ENCODE data around the gene PRR30.

Gene PRR30

DNA sequence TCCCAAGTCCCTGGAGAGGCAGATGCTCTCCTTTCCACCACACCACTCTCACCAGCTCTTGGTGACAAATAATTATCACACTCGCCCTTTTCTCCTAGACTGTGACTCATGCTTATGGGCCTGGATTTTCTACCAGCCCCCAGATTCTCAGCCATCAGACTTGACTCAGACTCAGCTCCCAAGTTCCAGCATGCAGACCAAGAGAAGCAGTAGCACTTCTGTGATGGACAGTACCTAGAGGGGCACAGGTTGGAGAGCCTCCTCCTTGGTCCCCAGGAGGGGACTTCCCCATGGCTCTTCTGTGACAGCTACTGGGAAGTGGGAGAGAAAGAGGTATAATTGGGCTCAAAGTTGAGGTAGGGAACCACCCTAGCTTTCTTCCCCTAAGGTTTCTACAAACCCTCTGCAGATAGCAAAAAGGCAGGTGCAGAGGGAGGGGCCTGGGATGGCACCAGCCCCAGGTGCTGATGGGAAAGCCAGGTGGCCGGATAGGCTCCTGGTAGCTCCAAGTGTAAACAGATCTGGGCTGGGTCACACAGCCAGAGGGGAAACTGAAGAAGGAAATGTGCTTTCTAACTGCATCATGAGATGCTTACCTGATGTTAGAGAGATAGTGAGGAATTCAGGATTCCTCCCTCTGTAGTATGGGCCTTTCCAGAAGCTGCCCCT lies 13.7 kb upstream of the PRR30 start:
- DNase-seq: peak; percentile 76

DNA sequence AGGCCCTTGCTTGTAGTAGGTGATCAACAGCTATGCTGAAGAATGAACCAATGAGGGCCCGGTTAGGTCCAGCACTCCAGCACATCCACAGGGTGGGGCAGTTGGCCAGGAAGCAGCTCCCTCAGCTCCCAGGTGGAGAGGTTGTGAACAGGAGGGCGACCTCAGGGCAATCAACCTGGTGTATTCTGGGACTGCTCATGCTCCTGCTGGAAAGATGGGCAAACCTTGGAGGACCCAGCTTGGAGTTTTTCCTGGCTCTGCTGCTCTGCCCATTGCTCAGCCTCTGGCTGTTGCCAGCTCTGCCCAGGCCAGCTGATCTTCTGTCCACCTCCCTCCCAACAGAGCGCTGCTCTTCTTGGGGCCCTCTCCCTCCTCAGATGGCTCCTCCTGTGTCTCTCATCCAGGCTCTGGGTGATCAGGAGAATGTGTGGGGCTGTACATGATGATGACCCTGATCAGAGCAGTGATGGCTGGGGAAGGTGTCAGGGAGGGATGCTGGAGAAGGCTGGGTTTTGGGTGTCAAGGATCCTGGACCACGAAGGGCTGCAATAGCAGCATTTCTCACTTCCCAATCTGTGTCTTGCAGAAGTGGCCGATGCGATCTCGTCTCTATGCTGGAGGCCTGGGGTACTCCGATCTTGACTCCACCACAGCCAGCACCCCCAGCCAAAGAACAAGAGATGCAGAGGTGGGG lies 13.0 kb upstream of the PRR30 start:
- DNase-seq: no peak

DNA sequence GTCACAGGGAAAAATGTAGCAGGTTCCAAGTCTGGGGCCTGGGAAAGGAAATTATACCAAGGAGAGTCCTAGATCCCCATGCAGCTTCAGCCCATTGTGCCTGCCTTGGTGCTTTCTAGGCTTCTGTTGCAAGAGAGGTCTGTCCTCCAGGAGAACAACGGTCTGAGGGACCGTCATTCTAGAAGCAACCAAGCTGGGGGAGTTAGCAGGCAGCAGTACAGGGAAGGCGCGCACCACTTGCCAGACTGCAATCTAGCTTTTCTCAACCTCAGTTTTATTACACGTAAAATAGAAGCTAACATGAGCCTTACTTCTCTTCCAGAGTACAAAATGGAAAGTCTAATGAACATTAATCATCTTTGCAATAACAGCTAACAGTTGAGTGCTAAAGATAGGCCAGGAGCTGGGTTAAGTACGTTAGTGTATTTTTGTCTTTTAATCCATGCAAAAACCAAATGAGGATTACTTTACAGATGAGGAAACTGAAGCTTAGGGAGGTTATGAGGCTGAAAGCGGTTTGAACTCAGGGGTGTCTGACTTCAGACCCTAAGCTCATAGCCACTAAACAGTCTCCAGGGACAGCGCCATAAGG lies 11.5 kb upstream of the PRR30 start:
- no peak for DNase-seq

DNA sequence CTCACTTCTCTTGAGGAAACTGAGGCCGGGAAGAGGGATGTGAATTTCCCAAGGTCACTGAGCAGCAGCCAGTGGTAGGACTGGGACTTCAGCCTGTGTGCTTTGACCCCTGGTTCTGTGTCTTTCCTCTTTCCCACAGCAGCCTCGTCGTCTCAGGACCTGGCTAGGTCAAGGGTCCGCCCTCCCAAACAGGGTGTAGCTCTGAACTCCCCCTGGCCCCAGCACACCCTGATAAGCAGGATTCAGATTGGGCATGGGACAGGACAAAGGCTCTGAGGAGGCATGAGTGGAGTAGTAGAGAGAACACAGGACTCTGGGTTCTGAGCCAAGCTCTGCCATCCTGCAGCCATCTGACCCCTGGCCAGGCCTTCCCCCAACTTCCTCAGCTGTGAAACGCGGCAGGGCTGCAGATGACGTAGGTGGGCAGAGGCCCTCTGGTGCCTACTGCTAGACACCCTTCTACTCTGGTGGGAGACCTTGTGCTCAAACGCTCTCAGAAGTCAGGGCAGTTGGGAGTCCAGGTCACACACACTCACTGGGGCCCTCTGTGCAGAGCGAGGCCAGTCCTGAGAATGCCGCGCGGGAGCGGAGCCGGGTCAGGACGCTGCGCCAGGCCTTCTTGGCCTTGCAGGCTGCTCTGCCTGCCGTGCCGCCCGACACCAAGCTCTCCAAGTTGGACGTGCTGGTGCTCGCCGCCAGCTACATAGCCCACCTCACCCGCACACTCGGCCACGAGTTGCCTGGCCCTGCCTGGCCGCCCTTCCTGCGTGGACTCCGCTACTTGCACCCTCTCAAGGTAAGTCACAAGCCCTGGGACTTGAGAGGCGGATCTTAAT lies 10.6 kb upstream of the PRR30 start:
- DNase-seq: no peak

DNA sequence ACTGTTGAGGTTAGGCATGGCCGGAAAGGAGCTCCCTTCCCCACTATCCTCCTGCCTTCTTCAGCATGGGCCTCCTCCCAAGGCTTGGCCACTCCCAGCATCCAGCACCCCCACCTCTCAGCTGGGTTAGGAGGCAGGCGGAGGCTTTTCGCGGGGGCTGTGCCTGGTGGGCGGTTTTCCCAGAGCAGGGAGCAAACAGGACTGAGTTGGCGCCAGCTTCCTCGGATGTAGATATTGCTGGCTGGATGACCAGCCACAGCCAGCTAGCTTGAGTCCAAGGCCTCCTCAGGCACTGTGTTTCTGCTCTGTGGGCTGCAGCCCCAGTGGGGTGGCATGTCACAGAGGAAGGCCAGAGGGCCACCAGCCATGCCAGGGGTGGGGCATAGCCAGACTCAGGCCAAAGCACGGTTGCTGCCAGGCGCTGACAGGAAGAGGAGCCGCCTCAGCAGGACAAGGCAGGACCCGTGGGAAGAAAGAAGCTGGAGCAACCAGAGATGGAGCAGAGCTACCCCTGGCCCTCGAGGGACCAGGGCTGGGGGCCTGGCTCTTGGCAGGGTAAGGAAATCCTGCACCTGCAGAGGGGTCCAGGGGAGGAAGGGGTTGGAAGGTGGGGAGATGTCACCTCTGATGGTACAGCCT lies 9.7 kb upstream of the PRR30 start, which contains the start of gene TCF23:
Gene TCF23, plus strand, starts transcription at position 204 of the 639 bp plus-strand sequence. Its CDS starts 130 bp downstream, at position 334.
- no peak for DNase-seq

DNA sequence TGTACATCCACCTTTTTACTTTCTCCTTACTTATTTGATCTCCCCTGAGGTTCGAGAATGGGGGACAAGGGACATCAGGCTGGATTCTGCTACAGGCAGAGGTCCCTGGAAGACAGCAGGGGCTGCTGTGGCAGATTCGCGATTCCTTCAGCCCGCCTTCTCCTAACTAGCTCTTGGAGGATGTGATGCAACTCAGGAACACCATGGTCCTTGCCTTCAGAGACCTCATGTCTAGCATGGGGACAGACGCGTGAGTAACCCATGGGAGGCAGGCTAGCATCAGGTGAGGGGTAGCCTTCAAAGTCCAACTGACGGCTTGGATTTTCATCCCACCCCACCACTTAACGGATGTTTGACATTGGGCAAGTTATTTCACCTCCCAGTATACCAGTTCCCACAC lies 8.7 kb upstream of the PRR30 start:
- no peak for DNase-seq

DNA sequence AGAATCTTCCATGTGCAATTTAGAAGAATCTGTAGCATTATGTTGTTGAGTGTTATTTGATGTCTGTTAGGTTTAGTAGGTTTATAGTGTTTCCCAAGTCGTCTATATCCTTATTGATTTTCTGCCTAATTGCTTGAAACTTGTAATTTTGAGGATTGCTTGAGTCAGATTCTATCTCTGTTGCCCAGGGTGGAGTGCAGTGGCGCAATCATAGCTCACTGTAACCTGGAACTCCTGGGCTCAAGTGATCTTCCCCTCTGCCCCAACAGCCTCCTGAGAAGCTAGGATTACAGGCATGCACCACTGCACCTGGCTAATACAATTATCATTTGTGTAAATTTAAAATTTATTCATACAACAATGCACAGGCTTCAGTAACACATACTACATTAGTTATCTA lies 6.5 kb upstream of the PRR30 start:
- DNase-seq: no peak

DNA sequence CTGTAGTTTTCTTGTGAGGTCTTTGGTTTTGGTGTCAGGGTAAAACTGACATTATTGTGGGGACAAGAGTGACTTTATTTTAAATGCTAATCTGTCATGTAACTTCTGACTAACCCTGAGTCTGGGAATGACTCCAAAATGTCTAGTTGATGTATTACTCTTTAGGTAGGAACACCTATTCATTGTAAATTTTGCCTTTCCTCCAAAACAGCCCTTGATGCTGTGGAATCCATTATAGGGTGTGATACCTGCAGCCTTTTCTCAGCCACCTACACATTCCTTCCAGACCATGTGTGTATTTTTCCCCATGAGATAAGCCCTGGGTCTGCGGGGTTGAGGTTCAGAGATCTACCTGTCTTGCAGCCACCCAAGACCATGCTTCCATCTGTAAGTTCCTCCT lies 4.1 kb upstream of the PRR30 start:
- no peak for DNase-seq

DNA sequence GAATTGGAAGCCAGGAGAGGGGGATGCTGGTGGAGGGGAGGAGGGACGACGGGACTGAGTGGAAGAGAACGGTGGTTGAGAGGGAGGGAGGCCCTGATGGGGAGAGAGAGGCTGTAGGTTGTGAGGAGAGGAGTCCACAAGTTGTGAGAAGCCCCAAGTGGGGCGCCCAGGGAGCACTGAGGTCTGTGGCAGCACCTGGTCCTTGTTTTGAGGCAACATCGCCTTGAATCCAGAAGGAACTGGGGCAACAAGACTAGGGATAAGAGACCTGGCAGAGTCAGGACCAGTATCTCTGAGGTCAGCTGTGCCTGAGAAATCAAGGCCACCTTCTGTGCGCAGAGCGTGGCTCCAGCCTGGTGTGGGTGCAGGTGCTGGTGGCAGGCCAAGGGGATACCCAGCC lies 1.1 kb downstream of the PRR30 start:
- DNase-seq: no peak

DNA sequence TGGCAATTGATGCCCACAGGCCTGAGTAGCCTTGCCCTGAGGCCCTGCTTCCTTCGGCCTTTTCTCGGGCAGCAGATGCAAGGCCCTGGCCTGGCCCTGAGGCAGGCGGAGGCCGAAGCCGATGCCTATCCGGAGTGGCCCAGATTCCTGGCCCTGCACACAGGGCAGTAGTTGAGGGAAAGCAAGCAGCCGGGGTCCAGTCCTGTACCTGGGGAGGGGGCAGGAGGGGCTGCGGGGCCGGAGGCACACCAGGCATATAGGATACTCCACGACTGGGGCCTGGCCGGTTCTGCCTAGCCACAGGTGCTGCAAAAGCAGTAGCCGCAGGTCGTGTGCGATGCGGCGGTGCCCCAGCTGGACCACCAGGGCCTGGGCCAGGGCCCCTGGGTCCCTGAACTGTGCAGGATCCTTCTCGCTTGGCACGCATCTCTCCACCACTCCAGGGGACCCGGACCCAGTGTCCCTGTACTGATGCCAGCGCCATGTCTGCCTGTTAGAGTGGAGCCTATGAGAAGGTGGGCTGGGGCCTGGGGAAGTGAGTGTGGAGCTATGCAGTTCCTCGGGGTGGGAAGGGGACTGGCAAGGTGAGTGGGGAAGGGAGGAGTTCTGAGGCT lies 1.8 kb downstream of the PRR30 start:
- DNase-seq: no peak

DNA sequence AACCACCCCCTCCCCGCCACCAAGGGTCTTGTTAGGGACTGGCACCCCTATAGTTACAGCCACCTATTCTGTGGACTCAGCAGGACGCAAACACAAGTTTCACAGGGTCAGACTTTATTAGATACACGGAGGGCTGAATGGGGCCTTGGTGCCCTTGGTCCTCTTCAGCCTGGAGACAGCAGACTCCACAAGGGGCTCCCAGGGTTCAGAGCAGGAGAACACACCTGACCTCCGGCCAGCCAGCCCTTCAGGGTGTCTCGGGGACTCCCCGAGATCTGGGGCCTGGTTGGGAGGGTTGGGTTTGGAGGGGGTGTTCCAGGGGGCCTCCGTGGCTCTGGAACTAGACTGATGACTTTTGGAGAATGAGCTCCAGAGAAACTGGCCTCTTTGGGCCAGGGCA lies 2.5 kb downstream of the PRR30 start:
- DNase-seq: no peak

DNA sequence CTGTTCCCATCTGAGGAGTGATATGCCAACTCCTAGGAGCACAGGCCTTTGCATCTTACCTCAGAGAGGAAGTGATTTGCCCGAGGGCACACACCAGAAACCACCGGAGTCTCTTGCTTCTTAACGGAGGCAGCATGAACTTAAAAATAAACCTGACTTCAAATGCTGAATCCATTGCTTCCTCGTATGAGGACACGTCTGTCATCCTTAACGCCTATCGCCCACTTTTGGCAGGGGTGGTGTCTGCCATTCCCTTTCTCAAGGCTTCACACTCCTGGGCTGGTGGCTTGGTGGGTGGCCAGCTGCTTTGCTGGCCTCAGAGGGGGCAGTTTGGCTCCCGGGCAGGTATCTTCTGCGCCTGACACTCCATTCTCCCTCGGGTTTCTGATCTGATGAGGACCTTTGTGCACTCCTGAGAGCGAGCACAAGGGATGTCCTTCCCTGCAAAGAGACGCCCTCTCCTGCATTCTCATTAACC lies 3.7 kb downstream of the PRR30 start:
- no peak for DNase-seq

DNA sequence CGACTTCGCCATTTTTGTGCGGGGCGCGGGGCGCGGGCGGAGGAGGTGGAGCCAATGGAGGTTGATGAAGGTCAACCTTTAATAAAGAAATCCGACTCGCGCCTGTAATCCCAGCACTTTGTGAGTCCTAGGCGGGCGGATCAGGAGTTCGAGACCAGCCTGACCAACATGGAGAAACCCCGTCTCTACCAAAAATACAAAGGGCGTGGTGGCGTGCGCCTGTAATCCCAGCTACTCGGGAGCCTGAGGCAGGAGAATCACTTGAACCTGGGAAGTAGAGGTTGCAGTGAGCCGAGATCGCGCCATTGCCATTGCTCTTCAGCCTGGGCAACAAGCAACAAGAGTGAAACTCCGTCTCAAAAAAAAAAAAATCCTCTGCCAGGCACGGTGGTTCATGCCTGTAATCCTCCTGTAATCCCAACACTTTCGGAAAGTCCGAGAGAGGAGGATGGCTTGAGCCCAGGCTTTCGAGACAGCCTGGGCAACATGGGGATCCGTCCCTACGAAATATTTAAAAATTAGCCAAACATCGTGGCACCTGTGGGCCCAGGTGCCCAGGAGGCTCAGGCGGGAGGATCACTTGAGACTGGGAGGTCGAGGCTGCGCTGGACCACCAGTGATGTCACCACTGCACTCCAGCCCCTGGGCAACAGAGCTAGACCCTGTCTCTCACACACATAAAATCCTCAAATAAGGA lies 4.3 kb downstream of the PRR30 start:
- no peak for DNase-seq

DNA sequence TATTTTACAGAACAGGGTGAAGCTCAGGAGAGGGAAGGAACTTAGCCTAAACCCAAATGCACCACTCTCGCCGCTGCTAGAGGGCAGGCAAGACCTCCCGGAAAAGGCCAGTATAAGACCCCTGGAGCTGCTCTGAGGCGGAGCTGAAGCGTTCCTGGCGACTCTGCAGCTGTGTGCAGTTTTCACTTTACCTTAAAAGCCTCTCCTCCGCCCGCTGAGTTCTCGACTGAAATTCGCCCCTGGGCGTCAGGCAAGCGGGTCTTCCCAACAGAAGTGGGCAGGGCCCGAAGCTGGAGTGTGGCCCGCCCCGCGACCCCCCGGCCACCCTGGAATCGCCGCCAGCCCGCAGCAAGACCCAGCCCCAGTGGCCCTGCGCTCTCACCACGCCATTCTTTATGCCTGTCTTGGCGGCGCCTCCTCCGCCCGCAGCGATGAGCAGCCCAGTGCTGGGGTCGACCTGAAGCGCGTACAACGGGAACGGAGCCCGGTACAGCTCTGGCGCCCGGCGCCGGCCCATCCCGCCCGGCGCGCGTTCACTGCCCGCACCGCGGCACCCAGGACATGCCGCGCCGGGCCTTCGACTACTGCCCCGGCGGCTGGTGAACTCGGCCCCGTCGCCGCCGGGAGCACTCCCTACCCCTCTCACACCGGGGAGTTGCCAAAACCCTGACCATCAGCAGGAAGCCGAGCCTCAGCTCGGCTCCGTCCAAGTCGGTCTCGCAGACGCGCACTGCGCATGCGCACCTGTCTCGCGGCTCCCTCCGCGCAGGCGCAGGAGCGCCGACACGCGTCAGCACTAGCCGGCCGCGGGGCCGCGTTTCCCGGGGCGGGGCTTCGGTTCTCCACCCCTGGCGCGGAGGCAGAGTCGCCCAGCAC lies 5.1 kb downstream of the PRR30 start, which contains the start of gene PREB:
Gene PREB, minus strand, starts transcription at position 732 of the 876 bp plus-strand sequence. Its CDS starts 215 bp downstream, at position 517.
- peak; percentile 91 for DNase-seq

DNA sequence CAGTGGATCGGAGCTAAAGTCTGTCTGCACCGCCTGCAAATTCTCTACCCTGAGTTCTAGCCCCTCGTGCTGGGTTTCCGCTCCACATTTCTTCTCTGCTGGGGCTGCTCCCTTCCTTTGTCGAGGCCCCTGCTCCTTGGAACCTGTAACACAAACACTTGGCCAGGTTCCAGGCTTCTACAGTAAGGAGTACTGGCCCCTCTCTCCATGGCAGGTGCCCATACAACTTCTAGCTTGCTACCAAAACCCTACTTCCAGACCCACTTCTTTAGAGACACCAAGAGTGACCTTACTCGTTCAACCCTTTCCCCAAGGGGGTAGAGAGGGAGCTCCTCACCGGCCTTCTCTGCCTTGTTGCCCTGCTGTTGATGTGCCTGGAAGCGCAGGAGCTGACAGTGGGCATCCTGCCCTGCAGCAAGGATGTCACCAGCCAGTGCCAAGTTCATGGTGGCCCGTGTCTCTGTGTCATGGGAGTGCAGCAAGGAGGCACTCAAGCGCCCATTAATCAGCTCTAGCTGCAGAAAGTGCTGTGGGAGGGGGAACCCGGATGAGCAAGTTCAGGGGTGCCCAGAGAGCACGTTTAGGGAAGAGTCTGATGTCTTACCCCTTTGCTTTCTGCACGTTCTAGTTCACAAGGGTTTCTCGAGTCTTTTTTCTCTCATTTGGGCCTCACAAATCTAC lies 5.9 kb downstream of the PRR30 start:
- DNase-seq: no peak

DNA sequence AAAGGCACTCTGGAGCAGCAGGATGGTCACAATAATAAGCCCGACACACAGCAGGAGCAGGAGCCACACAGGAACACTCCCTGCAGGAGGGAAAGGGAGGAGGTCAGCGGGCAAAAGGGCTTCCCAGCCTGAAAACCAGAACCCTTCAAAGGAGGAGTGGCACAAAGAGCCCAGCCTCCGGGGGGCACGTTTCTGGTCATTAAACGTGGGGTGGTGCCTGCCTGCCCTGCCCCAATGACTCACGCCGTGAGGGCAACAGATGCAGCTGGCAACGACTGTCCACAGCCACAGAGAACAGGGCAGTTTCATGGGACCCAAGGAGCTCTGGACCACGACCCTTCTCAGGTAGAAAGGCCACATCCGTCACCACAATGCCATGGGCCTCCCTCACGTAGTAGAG lies 7.8 kb downstream of the PRR30 start:
- DNase-seq: no peak

DNA sequence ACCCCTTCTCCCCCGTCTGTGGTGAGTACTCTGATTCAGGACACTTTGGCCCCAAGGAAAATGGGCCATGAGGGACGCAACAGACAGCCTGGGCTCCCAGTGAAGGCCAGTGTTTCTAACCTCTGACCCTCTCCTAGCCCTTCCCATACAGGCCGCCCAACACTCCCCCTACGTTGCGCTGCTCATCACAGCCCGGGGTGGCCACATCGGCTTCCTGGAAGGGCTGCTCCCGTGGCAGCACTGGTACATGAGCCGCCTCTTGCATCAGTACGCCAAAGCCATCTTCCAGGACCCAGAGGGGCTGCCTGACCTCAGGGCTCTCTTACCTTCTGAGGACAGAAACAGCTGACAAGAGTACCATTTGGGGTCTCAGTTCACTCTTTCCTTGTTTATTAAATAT lies 8.8 kb downstream of the PRR30 start:
- DNase-seq: no peak

DNA sequence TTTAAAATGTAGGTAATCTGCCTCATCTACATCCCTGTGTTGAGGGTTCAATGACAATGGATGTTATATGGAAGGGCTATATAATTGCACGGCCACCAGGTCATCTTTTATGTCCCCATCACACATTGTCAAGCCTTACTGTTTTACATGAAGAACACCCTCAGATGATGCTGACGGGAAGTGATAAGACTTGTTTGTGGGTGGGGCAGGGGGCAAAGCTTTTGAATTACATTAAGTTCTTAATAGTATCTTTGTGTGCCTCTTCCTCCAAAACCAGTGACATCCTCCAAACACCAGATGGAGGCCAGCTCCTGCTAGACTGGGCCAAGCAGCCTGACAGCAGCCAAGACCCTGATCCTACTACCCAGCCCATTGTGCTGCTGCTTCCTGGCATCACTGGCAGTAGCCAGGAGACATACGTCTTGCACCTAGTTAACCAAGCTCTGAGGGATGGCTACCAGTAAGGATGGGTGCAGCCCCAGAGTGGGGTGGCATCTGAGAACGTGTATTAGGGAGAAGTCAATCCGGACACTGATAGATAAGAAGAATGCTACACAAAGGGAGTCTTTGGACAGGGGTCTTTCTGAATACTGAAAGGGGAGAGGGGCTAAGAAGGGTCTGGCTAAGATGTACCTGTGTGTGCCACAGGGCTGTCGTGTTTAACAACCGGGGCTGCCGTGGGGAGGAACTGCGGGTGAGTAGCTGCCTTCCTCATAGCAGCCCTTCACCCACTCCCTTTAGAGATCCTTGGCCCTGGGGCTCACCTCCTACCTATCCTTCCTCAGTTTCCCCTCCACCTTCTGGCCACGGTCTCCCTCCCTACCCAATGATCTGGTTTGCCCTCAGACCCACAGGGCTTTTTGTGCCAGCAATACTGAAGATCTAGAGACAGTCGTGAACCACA lies 10.3 kb downstream of the PRR30 start:
- no peak for DNase-seq

Data from DMS153 (cell line).